HT-29 (cell line): ENCODE measurements around the gene TPK1. TPM values are rescaled to one million over a fixed set of nuclear protein-coding genes. Genes with fewer than 3 reads are reported as not detected.
A peak's percentile ranks its signal among the peaks of the same experiment; 100 is the strongest.
"Not testable (repeated sequence)": the region's sequence is repeated elsewhere in the genome, so short reads cannot be mapped to it uniquely, and the experiment has no call there.

ENCODE experiments used
- DNase-seq: peaks from one replicate; pipeline ENCODE4 v3.0.0-alpha.2; 2015; ENCODE audit warnings: low spot score
- total RNA-seq: library from RNA; depleted of rRNA; stranded (reverse); fragments of >200 nt; shearing (Covaris generic); gene quantifications from 2 replicates; pipeline ENCODE4 v1.2.3, GENCODE V29; 2014

The TPK1 gene
- total RNA-seq, 1 experiment from 2014 or later: 1.4 TPM

GRCh38 chr7:144481833-144482232 is 354.0 kb downstream of the TPK1 start:
- DNase-seq: no peak

- no peak for DNase-seq
These were observed 358.5 kb downstream of the TPK1 start for GRCh38 chr7:144477348-144477747.

GRCh38 chr7:144474800-144475615 is 360.8 kb downstream of the TPK1 start:
- no peak for DNase-seq

- no peak for DNase-seq
These were observed 361.5 kb downstream of the TPK1 start for GRCh38 chr7:144474363-144474762.

DNA sequence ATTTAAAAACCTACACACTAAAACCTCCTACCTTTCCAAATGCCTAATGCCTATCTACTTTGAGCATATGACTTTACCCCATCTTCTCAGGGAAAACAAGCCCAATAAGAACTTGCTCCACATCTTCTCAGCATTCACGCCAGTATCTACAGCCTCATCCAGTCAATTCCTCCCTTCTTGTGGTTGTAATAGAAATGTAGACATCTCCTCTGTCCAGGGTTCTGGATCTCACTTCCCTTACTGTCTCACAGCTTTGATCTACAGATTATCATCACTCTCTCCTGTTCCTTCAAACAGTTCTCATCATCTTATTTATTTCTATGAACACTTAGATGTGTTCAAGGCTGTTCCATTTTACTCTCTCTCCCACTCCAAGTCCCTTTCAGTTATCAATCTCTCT is 361.9 kb downstream of the TPK1 start:
- DNase-seq: no peak

- no peak for DNase-seq
These were observed 365.8 kb downstream of the TPK1 start for GRCh38 chr7:144470078-144470477.

- DNase-seq: no peak
These were observed 366.7 kb downstream of the TPK1 start for GRCh38 chr7:144468990-144469732.

GRCh38 chr7:144459635-144460034 is 376.2 kb downstream of the TPK1 start:
- DNase-seq: no peak

- no peak for DNase-seq
These were observed 380.8 kb downstream of the TPK1 start for GRCh38 chr7:144455040-144455404.

DNA sequence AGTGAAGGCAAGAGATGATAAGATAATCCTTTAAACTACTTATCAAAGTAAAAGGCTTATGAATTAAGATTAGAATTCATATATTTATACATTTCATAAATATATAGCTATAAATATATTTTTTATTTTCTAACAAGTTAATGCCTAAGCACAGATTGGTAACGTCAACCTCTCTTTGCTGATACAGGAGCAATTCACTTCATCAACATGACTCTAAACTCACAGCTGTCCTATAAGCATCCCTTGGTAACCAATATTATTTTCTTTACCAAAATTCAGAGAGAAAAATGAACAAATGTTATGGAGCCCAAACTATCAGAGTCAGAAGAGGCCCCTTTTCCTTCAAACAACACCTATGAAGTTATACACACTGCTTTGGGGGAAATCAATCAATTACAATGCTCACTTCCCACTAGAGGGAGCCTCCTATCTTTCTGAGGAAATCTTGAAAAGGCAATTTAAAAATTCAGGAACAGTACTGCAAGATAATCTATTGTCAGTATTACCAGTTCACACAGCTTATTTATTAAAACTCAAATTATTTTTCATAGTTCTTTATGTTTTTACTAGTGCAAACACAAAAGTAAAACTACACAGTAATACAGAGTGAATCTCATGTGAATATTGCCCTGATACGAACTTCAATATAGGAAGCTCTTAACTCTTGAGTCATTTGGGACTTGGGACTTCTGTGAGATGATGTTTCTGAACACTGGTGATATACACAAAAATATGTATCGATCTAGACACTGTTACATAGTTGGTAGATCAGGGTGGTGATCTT is 381.4 kb downstream of the TPK1 start:
- peak; percentile 32 for DNase-seq

DNA sequence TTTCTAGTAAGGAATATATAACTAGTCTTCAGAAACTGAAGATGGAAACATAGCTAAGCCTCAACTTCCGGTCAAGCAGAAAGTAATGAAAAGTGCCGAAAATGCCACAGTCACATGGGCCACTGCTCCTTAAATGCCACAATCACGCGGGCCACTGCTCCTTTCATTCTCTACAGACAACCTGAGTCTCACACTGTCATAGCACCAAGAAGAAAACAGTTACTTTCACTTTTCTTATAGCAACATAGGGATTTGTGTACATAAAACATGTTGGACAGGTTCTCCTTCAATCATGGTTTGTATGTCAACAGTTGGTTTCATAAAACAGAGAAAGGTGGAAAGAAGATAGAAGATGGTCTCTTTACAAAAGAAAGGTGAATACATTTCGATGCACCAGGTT is 383.8 kb downstream of the TPK1 start:
- DNase-seq: peak; percentile 19

GRCh38 chr7:144445590-144445989 is 390.3 kb downstream of the TPK1 start:
- no peak for DNase-seq

GRCh38 chr7:144439717-144440205 is 396.1 kb downstream of the TPK1 start:
- DNase-seq: no peak

DNA sequence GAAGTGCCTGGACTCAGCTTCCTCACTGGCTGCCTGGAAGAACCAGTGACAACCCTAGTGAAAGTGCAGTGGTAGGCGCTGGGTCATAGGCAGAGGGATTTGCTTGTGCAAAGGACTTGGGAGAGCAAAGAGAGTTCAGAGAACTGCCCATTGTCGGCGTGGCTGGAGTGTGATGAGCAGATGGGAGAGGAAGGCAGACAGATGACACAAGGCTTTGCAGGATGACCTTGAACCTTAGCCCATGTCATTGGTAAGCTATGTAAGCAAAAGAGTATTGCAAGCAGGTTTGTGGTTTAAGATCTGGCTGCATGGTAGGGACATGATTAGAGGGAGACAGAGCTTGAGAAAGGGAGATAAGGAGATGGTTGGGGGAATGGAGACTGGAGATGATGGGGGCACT is 397.1 kb downstream of the TPK1 start:
- no peak for DNase-seq

- peak; percentile 91 for DNase-seq
These were observed 398.3 kb downstream of the TPK1 start for GRCh38 chr7:144437370-144438191.

- peak; percentile 18 for DNase-seq
These were observed 399.4 kb downstream of the TPK1 start for GRCh38 chr7:144436500-144436899.

GRCh38 chr7:144428431-144428830 is 407.4 kb downstream of the TPK1 start:
- no peak for DNase-seq

DNA sequence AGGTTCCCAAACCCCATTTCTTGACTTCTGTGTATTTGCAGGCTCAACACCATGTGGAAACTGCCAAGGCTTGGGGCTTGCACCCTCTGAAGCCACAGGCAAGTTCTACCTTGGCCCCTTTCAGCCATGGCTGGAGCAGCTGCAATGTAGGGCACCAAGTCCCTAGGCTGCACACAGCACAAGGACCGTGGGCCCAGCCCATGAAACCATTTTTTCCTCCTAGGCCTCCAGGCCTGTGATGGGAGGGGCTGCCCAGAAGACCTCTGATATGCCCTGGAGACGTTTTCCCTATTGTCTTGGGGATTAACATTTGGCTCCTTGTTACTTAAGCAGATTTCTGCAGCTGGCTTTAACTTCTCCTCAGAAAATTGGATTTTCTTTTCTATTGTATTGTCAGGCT is 408.3 kb downstream of the TPK1 start:
- not testable (repeated sequence) for DNase-seq

GRCh38 chr7:144418931-144419330 is 416.9 kb downstream of the TPK1 start:
- DNase-seq: peak; percentile 47

- DNase-seq: no peak
These were observed 419.5 kb downstream of the TPK1 start for GRCh38 chr7:144416341-144416740.

- no peak for DNase-seq
These were observed 420.0 kb downstream of the TPK1 start for GRCh38 chr7:144415858-144416257.
